ENCODE results near the gene TSN. TPM values are rescaled to one million over a fixed set of nuclear protein-coding genes. Genes with fewer than 3 reads are reported as not detected.

Gene TSN
- total RNA-seq, 4 donors from 2014 or later = 35.4 to 47.1 (median 37.0) TPM

DNA sequence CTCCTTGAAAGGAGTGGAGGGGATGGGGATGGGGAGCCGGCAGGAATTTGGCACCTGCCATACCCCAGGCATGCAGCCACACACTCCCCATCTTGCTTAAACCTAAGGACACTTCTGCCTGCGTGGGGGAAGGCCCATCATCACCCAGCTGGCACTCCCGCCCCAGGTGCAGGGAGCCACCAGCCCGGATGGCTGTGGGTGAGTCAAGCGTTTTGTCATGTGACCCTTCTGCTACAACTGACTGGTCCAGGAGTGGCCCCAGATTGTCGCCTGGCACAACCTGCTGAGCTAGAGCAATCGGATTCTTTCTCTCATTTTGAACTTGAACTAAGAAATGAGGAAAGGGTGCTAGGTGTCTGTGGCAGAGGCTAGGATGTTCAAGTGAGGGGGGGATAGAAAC is 61.3 kb downstream of the TSN start:
- no peak for TF ChIP-seq CTCF (IDR thresholded peaks at IDR 0.05; ENCODE audit: low read depth)

Other genes starting within 250 kb of the TSN start
- not detected for gene RNU4ATAC, start 224.8 kb upstream of the TSN start, total RNA-seq
- gene CLASP1, start 106.2 kb upstream of the TSN start, total RNA-seq = 100 to 1,000 TPM in 3 of 4 donors, 10 to 100 TPM in 1; 94.0 to 166 (median 112) TPM
- gene NIFK, start 18.8 kb upstream of the TSN start, total RNA-seq = 100 to 1,000 TPM in 1 of 4 donors, 10 to 100 TPM in 3; 18.7 to 102 (median 33.0) TPM

Measured in subcutaneous adipose tissue (tissue), 4 donors.